GM21528 (cell line): ENCODE measurements around the gene HSPB9.

Experiments
- ATAC-seq: cut with Tn5 transposase; IDR thresholded peaks from one replicate; pipeline ENCODE4 v1.9.1; 2021; ENCODE audit warnings: mild to moderate bottlenecking, moderate library complexity; ENCODE audit not compliant: unreplicated experiment, low FRiP score

HSPB9 gene

GRCh38 chr17:42122371-42123303 is at the start of gene HSPB9:
Gene HSPB9 (plus strand): TSS chr17:42122804. CDS start chr17:42122851, 47 bp downstream.
- ATAC-seq = no peak

- no peak for ATAC-seq
These were observed 46.8 kb upstream of the HSPB9 start for GRCh38 chr17:42075789-42076188.

- no peak for ATAC-seq
These were observed 45.6 kb upstream of the HSPB9 start for GRCh38 chr17:42076797-42077559.

GRCh38 chr17:42077755-42078154 is 44.8 kb upstream of the HSPB9 start:
- ATAC-seq = no peak

GRCh38 chr17:42078396-42079043 is 44.1 kb upstream of the HSPB9 start:
- no peak for ATAC-seq

- no peak for ATAC-seq
These were observed 43.1 kb upstream of the HSPB9 start for GRCh38 chr17:42079541-42079940.

- no peak for ATAC-seq
These were observed 41.0 kb upstream of the HSPB9 start for GRCh38 chr17:42081516-42082129.

GRCh38 chr17:42087042-42087701 is 35.4 kb upstream of the HSPB9 start:
- no peak for ATAC-seq

- ATAC-seq = no peak
These were observed 34.6 kb upstream of the HSPB9 start for GRCh38 chr17:42087736-42088705.

GRCh38 chr17:42088736-42089135 is 33.9 kb upstream of the HSPB9 start:
- ATAC-seq = no peak

- ATAC-seq = no peak
These were observed 31.4 kb upstream of the HSPB9 start for GRCh38 chr17:42090964-42091790.

- no peak for ATAC-seq
These were observed 29.7 kb upstream of the HSPB9 start for GRCh38 chr17:42092939-42093338.

- no peak for ATAC-seq
These were observed 28.1 kb upstream of the HSPB9 start for GRCh38 chr17:42094375-42095069.

GRCh38 chr17:42096360-42097111 is 26.1 kb upstream of the HSPB9 start:
- no peak for ATAC-seq

- ATAC-seq = no peak
These were observed 24.6 kb upstream of the HSPB9 start, which contains the start of gene ZNF385C for GRCh38 chr17:42097691-42098631. Gene ZNF385C (minus strand): TSS chr17:42098473. CDS start chr17:42063056, 35,417 bp downstream.
